HS-5 (cell line): ENCODE measurements around the gene FMN1.

ENCODE experiments used
- DNase-seq: peaks from one replicate; pipeline ENCODE4 v3.0.0-alpha.2; 2012; ENCODE audit warnings: low read depth

The FMN1 gene

DNA sequence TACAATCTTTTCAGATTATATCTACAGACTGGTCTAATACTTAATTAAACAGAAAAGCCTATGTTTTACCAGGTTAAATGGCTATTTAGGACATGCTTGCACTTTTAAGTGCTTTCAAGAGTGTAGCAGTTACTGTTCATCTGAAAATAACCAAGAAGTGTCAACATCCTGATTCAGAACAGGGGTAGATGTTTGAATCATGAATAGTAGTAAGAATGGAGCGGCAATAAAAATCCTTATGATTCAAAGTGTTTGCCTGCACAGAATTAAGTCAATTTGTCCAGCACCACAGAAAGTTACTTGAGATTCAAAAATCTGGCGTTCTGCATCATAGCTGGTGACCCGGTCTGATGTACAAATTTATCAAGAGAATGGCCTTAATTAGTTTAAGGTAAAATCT, 428.4 kb downstream of the FMN1 start:
- DNase-seq = no peak

DNA sequence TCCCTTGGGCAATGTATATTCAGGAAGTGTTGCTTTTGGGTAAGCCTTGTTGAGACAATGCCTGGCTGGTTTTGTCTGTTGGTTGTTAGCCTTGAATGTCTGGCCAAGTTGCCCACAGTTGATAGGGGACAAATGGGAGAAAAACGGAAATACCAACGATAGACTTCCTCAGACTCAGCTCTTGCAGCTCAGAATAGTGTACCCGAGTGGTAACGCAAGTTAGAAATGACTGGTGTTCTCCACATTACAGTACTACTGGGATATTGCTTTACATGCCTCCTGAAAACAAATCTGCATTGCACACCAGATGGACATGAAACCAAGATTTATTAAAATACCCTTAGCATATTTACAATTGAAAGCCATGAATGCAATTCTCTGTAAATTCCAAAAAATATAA, 429.3 kb downstream of the FMN1 start:
- no peak for DNase-seq

DNA sequence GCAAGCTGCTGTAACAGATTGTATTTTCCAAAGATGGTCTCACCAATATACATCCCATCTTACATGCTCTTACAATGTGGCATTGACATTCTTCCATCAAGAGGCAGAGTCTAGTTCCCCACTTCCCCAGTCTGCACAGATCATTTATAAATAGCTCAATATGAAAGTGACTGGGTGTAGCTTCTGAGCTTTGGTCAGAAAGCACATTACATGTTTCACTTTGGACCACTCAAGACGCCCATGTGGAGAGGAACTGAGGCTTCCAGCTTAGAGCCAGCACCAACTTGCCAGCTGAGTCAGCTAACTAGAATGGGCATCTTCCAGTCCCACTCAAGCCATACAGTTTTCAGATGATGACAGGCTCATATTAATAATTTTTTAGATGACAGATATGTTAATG, 431.2 kb downstream of the FMN1 start:
- no peak for DNase-seq

DNA sequence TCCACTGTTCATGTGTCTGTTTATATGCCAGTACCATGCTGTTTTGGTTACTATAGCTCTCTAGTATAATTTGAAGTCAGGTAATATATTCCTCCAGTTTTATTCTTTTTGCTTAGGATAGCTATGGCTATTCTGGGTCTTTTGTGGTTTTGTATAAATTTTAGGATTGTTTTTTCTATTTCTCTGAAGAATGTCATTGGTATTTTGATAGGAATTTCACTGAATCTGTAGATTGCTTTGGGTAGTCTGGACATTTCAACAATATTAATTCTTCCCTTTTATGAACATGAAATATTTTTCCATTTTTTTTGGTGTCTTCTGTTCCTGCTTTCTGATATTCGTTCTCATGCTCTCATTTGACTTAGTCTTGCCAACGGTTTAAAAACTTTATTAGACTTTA, 437.1 kb downstream of the FMN1 start:
- DNase-seq = no peak

DNA sequence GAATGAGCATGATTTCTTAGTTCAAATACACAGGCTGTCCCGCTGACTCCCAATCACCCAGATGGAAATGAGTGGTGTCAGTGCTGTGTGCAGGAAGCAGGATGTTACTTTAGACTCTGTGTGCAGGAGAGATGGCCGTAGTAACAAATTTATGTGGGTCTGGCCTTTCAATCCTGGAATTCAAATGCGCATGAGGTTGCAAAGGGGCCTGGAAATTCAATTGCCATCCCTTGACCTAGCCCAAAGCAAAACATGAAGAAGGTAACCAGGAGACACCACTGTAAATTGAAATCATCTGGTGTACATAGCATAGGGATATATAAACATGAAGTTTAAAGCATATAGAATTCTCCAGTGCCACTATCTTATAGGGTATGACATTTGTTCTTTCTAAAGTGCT, 443.5 kb downstream of the FMN1 start:
- no peak for DNase-seq

DNA sequence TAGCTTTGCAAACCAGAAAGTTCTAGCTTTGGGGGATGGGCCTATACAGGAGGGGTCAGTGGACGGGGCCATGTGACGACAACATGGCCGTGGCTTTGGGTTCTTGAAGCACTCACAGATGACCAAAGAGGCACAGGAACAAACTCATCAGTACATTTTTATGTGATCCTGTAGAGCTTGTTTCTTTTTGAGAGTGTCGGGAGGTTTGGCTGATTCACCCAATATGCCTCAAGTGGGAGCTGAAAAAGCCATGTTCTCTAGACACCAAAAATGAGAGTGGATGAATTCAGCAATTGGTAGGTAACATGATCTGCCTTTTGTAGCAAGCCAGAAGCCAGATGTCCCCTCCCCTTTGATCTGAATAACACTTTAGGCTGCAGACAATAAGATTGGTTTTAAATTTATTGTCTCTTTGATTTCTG, 446.6 kb downstream of the FMN1 start:
- no peak for DNase-seq

DNA sequence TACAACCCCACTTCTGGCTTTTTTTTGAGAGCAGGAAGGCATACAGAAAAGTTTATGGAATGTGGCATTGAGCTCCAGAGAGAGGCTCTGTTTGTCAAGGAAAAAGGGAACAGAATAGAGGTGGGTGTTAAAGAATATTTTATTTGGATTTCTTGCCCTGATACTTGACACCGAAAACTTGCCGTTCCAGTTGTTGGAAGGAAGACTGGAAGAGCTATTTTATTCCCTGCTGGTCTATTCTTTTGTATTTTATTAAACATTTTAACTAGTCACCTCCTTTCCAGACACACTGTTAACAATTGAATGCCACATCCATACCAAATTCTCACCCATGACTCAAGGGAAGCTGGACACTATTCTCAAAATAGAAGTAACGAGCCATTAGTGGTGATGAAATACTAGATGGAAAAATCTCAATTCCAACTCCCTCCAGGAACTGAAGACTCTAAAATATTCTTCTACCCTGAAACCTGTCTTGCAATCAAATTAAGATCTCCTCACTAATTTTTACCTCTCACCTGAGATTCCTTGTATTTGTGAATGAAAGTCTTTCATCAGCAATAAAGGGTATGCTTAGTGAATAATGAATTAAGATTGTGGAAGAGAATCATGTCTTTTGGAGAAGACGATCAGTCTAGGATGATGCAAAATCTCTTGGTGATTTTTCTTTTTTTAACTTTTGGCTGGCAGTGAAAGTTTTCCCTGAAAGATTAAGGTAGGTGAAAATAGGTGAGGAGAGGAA, 448.2 kb downstream of the FMN1 start:
- DNase-seq = no peak

DNA sequence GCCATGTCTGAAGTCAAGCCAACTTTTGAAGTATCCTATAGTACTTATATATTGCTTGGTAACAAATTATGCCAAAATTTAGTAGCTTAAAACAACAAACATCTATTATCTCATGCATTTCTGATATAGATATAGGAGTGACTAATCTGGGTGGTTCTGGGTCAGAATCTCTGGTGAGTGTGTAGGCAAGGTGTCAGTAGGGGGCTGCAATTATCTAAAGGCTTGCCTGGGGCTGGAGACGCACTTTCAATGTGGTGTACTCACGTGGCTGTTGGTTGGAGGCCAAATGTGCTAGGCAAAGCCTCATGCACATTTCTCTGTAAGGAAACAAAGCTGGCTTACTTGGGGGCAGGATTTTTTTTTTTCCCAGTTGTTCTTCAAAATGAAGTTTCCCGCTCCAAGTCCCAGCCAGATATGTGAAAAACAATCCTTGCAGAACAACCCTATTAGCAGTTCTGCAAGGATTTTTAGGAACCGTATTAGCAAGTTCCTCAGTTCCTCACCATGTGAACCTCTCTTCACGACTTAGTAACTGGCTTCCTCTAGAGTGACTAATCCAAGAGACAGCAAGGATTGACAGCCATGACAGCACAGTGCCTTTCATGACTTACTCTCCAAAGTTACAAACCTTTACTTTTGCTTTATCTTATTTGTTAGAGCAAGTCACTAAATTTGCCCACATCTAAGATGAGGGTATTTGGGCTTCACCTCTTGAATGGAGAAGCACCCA, 450.9 kb downstream of the FMN1 start:
- DNase-seq = no peak

DNA sequence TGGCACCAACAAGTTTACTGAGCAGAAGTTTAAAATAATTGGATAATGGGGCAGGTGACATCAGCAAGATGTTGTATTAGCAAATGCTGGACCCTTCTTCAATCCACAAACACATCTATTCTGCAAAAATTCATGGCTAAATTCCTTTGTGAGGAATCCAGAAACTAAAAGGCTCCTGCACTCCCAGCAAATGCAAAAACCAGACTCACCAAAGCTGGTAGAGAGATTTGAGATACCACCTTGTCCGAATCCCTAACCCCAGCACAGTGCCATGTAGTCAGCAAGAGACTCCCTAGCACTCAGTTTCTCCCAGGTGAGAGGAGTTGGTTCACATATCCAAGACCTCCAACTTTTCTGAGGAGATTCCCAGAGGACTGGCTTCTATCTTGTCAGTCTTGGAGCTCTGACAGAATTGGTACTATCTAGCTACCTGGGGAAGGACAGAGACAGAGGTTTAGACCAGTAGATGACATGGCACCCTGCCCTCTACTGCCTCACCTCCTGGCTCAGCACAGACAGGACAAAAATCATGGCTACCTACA, 454.9 kb downstream of the FMN1 start:
- DNase-seq = no peak

DNA sequence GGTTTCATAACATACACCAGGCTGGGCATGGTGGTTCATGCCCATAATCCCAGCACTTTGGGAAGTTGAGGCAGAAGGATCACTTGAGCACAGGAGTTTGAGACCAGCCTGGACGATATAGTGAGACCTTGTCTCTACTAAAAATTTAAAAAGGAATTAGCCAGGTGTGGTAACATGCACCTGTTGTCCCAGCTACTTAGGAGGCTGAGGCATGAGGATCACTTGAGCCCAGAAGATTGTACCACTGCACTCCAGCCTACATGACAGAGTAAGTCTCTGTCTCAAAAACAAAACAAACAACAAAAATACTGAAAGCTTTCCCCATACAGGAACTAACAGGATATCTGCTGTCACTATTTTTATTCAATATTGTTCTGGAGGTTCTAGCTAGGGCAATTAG, 455.8 kb downstream of the FMN1 start:
- no peak for DNase-seq

DNA sequence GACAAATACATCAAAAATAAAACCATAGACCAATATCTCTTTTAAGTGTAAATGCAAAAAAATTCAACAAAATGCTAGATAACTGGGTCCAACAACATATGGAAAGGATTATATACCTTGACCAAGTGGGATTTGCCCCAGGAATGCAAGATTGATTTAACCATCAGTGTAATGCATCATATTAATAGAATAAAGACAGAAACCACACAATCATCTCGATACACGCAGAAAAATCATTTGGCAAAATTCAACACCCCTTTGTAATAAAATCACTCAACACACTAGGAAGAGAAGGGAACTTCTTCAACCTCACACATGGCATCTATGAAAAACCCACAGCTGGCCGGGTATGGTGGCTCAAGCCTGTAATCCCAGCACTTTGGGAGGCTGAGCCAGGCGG, 457.2 kb downstream of the FMN1 start:
- DNase-seq = no peak

DNA sequence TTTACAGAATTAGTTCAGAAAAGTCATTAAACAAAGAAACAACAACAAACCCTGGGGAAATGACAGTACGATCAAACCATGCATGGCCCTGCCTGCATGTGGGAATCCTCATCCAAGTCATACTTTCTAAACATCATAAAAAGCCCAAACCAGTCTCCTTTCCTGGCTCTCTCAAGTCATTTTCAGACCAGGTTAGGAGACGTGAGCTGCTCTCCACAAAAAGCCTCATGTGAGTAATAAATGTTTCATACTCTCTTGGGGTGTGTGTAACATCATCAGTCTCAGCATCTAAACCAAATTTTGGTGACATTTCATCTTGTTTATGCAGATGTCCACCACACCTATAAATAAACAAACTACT, 457.8 kb downstream of the FMN1 start:
- DNase-seq = no peak

DNA sequence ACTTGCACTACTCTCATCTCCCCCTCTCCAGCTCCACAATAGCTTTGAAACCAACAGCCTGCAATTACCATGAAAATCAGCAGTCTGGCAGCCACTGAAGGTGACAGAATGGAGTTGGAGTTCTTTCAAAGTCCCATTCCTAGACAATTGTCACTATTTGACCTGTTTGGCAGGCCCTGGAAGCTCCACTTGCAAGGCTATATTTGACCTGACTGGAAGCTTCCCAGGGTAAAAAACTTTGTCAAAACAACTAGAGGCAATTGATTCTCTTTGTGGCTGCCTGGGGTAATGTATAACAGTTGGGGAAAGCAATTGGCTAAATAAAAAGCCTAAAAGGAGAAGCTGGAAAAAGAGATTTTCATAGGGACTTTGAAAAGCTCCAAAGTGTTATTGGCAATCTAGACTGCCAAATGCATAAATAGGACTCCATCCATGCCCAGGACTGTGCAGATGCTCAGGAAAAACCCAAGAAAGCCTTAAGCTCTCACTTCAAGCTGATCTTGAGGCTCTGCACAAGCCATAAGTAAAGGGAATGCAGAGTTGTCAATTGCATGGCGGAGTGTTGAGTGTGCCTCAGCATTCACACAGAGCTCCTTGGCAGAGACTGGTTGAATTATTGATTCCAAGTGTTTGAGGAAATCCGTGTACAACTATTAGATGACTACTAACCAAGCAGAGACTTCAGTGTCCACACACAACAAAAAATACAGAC, 458.4 kb downstream of the FMN1 start:
- no peak for DNase-seq

DNA sequence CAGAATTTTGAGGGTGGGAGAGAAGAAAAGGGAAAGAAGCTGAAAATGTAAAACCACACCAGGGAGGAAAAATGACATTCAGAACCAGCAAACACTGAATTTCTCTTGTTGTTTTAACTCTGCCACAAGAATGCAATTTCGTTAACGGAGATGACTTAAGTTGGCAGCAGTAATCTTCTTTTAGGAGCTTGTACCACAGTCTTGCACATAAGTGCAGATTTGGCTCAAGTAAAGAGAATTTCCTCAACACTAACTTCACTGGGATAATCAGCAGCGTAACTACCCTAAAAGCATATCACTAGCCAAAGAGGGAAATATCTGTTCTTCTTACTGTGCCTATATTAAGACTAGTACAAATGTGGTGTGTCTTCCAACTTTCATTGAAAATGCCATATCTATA, 461.2 kb downstream of the FMN1 start:
- DNase-seq = no peak

DNA sequence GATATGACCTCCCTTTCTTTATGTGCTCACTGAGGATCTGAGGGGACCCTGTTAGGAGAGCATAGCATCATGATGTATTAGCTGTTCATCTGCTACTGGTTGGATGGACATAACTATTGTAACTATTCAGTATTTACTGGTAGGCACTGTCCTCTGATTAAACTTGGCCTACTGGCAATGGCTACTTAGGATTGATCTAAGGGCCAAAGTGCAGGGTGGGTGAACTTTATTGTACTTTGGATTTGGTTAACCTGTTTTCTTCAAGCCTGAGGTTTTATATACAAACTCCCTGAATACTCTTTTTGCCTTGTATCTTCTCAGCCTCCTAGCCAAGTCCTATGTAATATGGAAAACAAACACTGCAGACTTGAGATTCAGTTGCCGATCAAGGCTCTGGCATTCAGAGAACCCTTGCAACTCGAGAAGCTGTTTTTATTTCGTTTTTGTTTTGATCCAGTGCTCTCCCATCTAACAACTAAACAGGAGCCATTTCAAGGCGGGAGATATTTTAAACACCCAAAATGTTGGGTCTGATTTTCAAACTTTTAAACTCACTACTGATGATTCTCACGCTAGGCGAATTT, 461.8 kb downstream of the FMN1 start:
- no peak for DNase-seq

DNA sequence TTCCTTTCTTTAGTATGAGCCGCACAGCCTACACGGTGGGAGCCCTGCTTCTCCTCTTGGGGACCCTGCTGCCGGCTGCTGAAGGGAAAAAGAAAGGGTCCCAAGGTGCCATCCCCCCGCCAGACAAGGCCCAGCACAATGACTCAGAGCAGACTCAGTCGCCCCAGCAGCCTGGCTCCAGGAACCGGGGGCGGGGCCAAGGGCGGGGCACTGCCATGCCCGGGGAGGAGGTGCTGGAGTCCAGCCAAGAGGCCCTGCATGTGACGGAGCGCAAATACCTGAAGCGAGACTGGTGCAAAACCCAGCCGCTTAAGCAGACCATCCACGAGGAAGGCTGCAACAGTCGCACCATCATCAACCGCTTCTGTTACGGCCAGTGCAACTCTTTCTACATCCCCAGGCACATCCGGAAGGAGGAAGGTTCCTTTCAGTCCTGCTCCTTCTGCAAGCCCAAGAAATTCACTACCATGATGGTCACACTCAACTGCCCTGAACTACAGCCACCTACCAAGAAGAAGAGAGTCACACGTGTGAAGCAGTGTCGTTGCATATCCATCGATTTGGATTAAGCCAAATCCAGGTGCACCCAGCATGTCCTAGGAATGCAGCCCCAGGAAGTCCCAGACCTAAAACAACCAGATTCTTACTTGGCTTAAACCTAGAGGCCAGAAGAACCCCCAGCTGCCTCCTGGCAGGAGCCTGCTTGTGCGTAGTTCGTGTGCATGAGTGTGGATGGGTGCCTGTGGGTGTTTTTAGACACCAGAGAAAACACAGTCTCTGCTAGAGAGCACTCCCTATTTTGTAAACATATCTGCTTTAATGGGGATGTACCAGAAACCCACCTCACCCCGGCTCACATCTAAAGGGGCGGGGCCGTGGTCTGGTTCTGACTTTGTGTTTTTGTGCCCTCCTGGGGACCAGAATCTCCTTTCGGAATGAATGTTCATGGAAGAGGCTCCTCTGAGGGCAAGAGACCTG, 463.5 kb downstream of the FMN1 start:
- DNase-seq = no peak

DNA sequence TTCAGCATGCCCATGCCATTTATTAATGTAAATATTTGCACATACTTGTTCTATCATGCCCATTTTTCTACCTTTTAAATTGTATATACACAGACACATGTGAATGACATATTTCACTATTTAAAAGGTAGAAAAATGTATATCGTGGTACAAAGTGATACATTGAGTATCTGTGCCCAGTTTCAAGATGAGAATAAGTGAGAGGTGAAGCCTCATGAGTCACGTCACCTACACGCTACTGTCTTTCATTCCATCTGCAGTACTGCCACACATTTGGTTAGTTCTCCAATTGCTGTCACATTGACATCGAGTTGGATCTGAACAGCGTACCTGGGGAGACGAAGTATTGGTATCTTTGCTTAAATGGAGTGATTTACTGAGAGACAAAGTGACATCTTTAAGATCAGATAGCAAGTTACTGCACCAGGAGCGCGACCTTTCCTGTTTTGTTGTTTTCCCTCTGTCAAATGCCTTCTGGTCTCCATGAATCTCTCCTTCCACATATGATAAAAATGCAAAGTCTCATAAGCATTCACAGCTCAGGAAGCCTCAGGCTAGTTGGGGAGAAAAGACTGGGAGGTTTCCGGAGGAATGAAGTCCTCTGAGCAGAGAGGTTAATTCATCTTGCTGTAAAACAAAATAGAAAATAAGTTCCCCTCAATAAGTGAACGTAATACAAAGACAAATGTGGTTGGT, 464.7 kb downstream of the FMN1 start:
- no peak for DNase-seq

DNA sequence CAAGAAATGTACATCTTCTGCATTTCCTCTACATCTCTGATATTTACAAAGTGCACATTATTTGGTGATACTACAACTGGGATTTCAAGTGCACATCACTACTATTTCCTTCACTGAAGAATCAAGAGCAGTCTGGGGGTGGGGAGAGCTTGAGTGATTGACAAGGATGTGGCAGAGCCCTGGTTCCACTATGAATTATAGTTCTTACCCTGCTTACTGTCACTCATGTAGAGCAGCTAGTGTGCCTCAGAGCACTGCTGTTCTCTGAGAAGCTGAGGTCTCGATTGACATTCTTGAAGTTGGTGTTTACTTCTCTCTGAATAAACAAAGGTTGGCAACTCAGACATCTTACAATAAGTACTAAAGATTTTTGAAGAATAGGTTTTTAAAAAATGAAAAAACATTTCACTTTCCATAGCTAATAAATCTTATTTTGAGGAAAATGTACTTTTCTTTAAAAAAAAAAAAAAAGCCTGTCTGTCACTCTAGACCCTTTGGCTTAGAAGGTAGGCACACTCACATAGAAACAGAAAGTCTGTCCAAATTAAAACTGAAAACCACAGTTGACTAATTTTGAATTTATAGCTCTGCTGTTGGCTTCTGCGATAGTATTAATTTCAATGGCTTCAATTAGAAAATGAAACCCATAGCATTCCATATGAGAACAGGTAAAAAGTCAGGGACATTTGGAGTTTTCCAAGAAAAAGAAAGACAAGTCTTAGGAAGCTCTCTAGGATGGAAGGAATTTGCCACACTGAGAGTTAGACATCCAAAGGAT, 471.2 kb downstream of the FMN1 start:
- no peak for DNase-seq

DNA sequence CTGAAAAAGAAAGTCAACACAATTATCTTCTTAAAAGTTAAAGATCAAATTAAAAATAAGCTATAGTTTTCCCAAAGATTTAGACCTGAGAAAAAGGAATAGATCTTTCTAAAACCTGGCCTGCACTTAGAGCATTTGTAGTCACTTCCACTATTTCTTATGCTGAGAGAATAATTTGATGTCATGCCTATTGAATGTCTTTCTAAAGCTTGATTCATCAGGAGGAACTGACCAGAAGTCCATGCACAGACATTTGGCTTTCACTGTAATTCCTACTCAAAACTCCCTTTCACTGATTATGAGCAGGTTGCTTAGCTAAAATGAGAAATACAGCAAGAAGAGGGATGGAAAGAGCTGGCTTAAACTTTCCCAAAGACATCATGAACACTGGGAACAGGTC, 472.4 kb downstream of the FMN1 start:
- no peak for DNase-seq

DNA sequence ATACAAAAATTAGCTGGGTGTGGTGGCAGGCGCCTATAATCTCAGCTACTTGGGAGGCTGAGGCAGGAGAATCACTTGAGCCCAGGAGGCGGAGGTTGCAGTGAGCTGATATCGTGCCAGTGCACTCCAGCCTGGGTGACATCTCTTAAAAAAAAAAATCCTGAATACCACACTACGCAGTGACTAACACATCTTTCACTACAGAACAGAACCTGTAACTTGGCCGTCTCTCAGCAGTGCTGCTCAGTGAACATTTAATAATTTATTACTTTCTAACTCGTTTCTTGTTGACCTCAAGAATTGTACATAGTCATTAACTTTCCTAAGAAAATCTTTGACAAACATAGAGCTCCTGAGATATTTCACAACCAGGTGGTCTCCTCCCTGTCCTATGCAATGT, 472.9 kb downstream of the FMN1 start:
- DNase-seq = no peak
